Endothelial cell of umbilical vein (primary cell): ENCODE measurements around the gene NPTX1. TPM values are rescaled to one million over a fixed set of nuclear protein-coding genes. Genes with fewer than 3 reads are reported as not detected.

Source experiments
- BruUV-seq: library from RNA; stranded (reverse); fragments of 400-500 nt; replicated peaks from 2 replicates; lab custom pipeline; 2021; lab: Mats Ljungman, UMichigan
- CTCF ChIA-PET: fragments of 300-600, 350-600 bp; sonication (Branson Sonifier 250); formaldehyde crosslinking; loops from one replicate; lab custom pipeline; 2021; ENCODE audit warnings: antibody characterized with exemption, inconsistent platforms; lab: Charles Lee
- POLR2A ChIA-PET: fragments of 300-600, 350-600 bp; sonication (Branson Sonifier 250); formaldehyde crosslinking; loops from one replicate; lab custom pipeline; 2021; ENCODE audit warnings: antibody characterized with exemption, inconsistent platforms; lab: Charles Lee
- DNase-seq: peaks from one replicate; pipeline ENCODE4 v3.0.0-alpha.2; 2011; ENCODE audit warnings: low read depth, low spot score
- FAIRE-seq: peaks from 2 replicates; lab custom pipeline; 2011; peaks lifted over from hg19 to GRCh38; lab: Jason Lieb, UNC
- H2AFZ ChIP-seq: 2 replicates; pipeline ENCODE4 v1.6.0; 2012; ENCODE audit warnings: low read depth, low read length, control low read depth, inconsistent platforms
- H3K27ac ChIP-seq: 2 replicates; pipeline ENCODE4 v1.5.1; 2011; ENCODE audit warnings: low read depth, mild to moderate bottlenecking, control low read depth, low read length, moderate library complexity; ENCODE audit not compliant: insufficient read depth
- H3K27me3 ChIP-seq, 2 experiments: 2 replicates each; pipeline versions ENCODE4 v1.6.0 to v1.6.1; 2011; ENCODE audit warnings: low read length in 2 of 2, mixed read lengths in 1 of 2; ENCODE audit not compliant: control insufficient read depth in 2 of 2, insufficient read depth in 2 of 2
- H3K36me3 ChIP-seq, 2 experiments: 2 replicates in 1 of 2; 3 replicates in 1 of 2; pipeline ENCODE4 v1.5.1; 2011; ENCODE audit warnings: low read length in 2 of 2, mild to moderate bottlenecking in 1 of 2, moderate library complexity in 1 of 2; ENCODE audit not compliant: control insufficient read depth in 2 of 2, insufficient read depth in 2 of 2; ENCODE audit errors: extremely low read depth in 1 of 2
- H3K4me1 ChIP-seq: 3 replicates; pipeline ENCODE4 v1.5.1; 2011; ENCODE audit warnings: mild to moderate bottlenecking, low read length; ENCODE audit not compliant: control insufficient read depth, insufficient read depth; ENCODE audit errors: extremely low read depth
- H3K4me2 ChIP-seq: 2 replicates; pipeline ENCODE4 v1.6.1; 2011; ENCODE audit warnings: low read length, control low read depth, mixed read lengths; ENCODE audit not compliant: insufficient read depth
- H3K4me3 ChIP-seq, 3 experiments: fragments of 200-600 bp in 1 of 3; sonication (generic), shearing (Covaris generic) in 1 of 3; replicated peaks in 1 of 3; 2 replicates each; pipeline ENCODE4 v1.5.1; 2011 to 2016; ENCODE audit warnings: control low read depth in 3 of 3, low read length in 3 of 3, mild to moderate bottlenecking in 2 of 3, inconsistent platforms in 1 of 3, low read depth in 1 of 3, moderate library complexity in 1 of 3; ENCODE audit not compliant: insufficient read depth in 1 of 3
- H3K79me2 ChIP-seq: 2 replicates; pipeline ENCODE4 v1.6.0; 2012; ENCODE audit warnings: low read length, inconsistent platforms; ENCODE audit not compliant: control insufficient read depth, insufficient read depth
- H3K9ac ChIP-seq: replicated peaks from 2 replicates; pipeline ENCODE3; 2011; ENCODE audit warnings: low read length, control low read depth; ENCODE audit not compliant: insufficient read depth; ENCODE audit errors: extremely low read depth
- H3K9me1 ChIP-seq: replicated peaks from 3 replicates; pipeline ENCODE4 v1.6.0; 2011; ENCODE audit warnings: mild to moderate bottlenecking, low read length; ENCODE audit not compliant: control insufficient read depth, insufficient read depth; ENCODE audit errors: extremely low read depth
- H3K9me3 ChIP-seq: replicated peaks from 2 replicates; pipeline ENCODE4 v1.5.1; 2012; ENCODE audit warnings: low read length, inconsistent platforms; ENCODE audit not compliant: control insufficient read depth, insufficient read depth
- H4K20me1 ChIP-seq: replicated peaks from 2 replicates; pipeline ENCODE3; 2011; ENCODE audit warnings: mild to moderate bottlenecking, low read length; ENCODE audit not compliant: control insufficient read depth, insufficient read depth; ENCODE audit errors: extremely low read depth
- CTCF ChIP-seq, 2 donors: IDR thresholded peaks; 1 replicate in 1 of 2; 2 replicates in 1 of 2; pipeline ENCODE4 v1.5.1; 2011; ENCODE audit warnings: low read length in 2 of 2, mild to moderate bottlenecking in 2 of 2, moderate library complexity in 2 of 2, control low read depth in 1 of 2, inconsistent platforms in 1 of 2, low read depth in 1 of 2; ENCODE audit not compliant: insufficient read depth in 1 of 2; ENCODE audit errors: extremely low read depth in 1 of 2
- EZH2 ChIP-seq: IDR thresholded peaks from 2 replicates; pipeline ENCODE4 v1.6.1; 2012; ENCODE audit warnings: borderline replicate concordance, low read depth, mild to moderate bottlenecking, moderate library complexity, low read length, inconsistent platforms; ENCODE audit not compliant: severe bottlenecking
- FOS ChIP-seq: IDR thresholded peaks from 2 replicates; pipeline ENCODE4 v1.6.1; 2011; ENCODE audit warnings: mild to moderate bottlenecking, low read length, moderate library complexity, borderline replicate concordance; ENCODE audit not compliant: insufficient read depth
- GATA2 ChIP-seq: IDR thresholded peaks from 2 replicates; pipeline ENCODE4 v1.7.0; 2011; ENCODE audit warnings: low read depth, mild to moderate bottlenecking, moderate library complexity, mixed read lengths, low read length; ENCODE audit not compliant: insufficient read length, insufficient read depth
- JUN ChIP-seq: IDR thresholded peaks from 2 replicates; pipeline ENCODE4 v1.6.1; 2011; ENCODE audit warnings: borderline replicate concordance, low read depth; ENCODE audit not compliant: insufficient read length, insufficient read depth
- MAX ChIP-seq: IDR thresholded peaks from 2 replicates; pipeline ENCODE4 v1.6.1; 2011; ENCODE audit not compliant: insufficient read depth, insufficient read length
- MYC ChIP-seq: IDR thresholded peaks from one replicate; pipeline ENCODE4 v1.6.1; 2011; ENCODE audit warnings: mild to moderate bottlenecking, low read depth, low read length
- POLR2A ChIP-seq: IDR thresholded peaks from 2 replicates; pipeline ENCODE4 v1.6.1; 2012; ENCODE audit warnings: low read depth, mild to moderate bottlenecking, control low read depth, low read length
- POLR2AphosphoS5 ChIP-seq: IDR thresholded peaks from 2 replicates; pipeline ENCODE4 v1.6.1; 2012; ENCODE audit warnings: low read depth, mild to moderate bottlenecking, control low read depth, low read length, moderate library complexity; ENCODE audit not compliant: insufficient read depth
- dilution Hi-C: fragments of 300-500 bp; cut with MboI; formaldehyde crosslinking; loops from one replicate; pipeline ENCODE4 v1.15.0; 2019; ENCODE audit warnings: low sequenced_read_pairs; ENCODE audit not compliant: extremely low pct_ligation_motif_present
- intact Hi-C: fragments of 100-400 bp; cut with micrococcal nuclease; formaldehyde crosslinking; loops from one replicate; pipeline ENCODE4 v1.10.0; 2022
- polyA plus RNA-seq, 4 experiments: library from polyadenylated mRNA; depleted of rRNA in 3 of 4; stranded (reverse) in 3 of 4; unstranded in 1 of 4; fragments of >200 nt; gene quantifications; 2 replicates each; pipeline versions ENCODE4 v1.2.1 to v1.2.3, GENCODE V29; 2011 to 2012; ENCODE audit warnings: missing spikeins in 1 of 4
- total RNA-seq: library from RNA; stranded (reverse); gene quantifications from 2 replicates; pipeline ENCODE4 v1.2.3, GENCODE V29; 2021

The NPTX1 gene
- total and polyA plus RNA-seq, 2 donors (not counting 3 experiments of a cell fraction or from before 2014, with no cell fraction given), result 0.03 TPM; not detected in 1

- no peak for FAIRE-seq
- DNase-seq, result no peak
- POLR2A ChIA-PET, result no interaction called here
- no peak overlapping the region for H3K4me3 ChIP-seq
- H3K4me1 ChIP-seq, result no peaks in the 10 kb centered on the region
- H3K9me1 ChIP-seq, result no peaks in the 10 kb centered on the region
- no peaks in the 10 kb centered on the region for H3K36me3 ChIP-seq
- peaks cover 21 to 29% of the 10 kb centered on the region in 2 experiments for H3K27me3 ChIP-seq
- H2AFZ ChIP-seq, result no peak overlapping the region
- intact Hi-C loops, result no loop called here
- H4K20me1 ChIP-seq, result no peaks in the 10 kb centered on the region
- no TSS peak for BruUV-seq
- CTCF ChIA-PET, result interaction anchor here (0.7 to 2.0 kb wide), 3 partner anchors 10 to 41 kb away, joined by 3 to 6 read pairs (median 4); no protein-coding TSS in a partner anchor
- dilution Hi-C loops, result no loop called here
- TF ChIP-seq POLR2AphosphoS5 (no peak), EZH2 (no peak), GATA2 (no peak), FOS (no peak), JUN (no peak), MYC (no peak), CTCF (IDR thresholded peaks at IDR 0.05; ENCODE audit: extremely low read depth in 1 of 2, insufficient read depth in 1 of 2, low read depth in 1 of 2, low read length in 2 of 2) (no peak), POLR2A (no peak), MAX (no peak)
- no peak overlapping the region for H3K4me2 ChIP-seq
- H3K79me2 ChIP-seq, result no peaks in the 10 kb centered on the region
- no peak overlapping the region for H3K27ac ChIP-seq
- H3K9ac ChIP-seq, result no peak overlapping the region
- no peaks in the 10 kb centered on the region for H3K9me3 ChIP-seq
Observed at GRCh38 chr17:80468242-80468641, 8.2 kb downstream of the NPTX1 start.
